Measurements from ENCODE around the gene XKR7. TPM values are rescaled to one million over a fixed set of nuclear protein-coding genes. Genes with fewer than 3 reads are reported as not detected.

The XKR7 gene
- total RNA-seq, 1 experiment from 2014 or later, result 9.7 TPM

DNA sequence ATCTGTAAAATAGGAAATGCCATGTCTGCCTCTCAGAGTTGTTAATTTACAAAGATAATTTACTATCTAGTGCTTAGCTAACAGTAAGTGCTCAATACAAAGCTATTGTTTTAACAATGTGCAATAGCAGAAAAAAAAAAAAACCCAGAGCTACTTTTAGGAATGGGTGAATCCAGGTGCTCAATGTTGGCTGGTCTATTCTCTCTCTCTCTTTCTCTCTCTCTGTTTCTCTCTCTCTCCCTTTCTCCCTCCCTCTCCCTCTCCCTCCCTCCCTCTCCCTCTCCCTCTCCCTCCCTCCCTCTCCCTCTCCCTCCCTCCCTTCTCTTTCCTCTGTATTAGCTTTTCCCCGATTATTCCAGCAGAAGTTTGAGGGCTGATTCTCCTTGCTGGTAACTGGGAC, 30.1 kb upstream of the XKR7 start:
- DNase-seq (ENCODE audit: low read depth), result no peak
- in situ Hi-C loops (cut with HindIII; ENCODE audit: low pct_unique_long_range_greater_than_20kb, low sequenced_read_pairs), result no loop called here

DNA sequence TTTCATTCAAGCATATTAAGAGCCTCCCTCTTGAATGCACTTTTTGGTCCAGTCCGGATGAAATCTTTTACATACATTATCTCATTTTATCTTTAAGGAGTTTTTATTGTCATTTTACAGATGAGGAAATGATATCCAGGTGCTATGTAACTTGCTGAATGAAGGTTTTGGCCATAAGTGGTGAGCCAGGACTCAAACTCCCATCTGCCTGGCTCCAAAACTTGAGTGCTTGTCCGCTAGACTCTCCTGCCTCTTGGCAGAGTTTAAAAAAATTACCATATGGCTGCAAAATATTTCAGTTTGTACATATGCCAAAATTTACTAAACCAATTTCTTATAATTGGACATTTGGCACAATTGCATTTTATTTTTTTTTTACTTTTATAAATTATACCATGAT, 28.3 kb upstream of the XKR7 start:
- in situ Hi-C loops (cut with HindIII; ENCODE audit: low pct_unique_long_range_greater_than_20kb, low sequenced_read_pairs), result loop anchor here (10.0 kb wide), 1 partner anchor 145 kb away; no protein-coding TSS in a partner anchor

DNA sequence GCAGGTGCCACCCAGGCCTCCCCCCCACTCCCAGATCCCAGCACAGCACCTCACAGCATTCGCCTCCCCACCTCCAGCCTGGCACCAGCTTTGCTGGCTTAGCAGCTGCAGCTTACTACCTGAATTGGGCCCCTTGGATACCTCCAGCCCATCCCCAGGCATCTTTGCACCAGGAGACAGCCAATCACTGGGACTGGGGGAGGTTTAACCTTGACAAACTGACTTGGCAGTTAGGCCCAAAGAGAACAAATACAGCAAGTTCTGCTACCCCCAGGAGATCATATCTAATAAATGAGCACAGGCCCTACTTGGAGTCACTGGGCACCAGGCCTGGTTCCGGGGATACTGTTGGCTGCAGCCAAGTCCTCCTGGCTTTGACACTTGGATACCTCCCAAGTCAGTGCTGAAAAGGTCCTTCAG, 24.9 kb upstream of the XKR7 start:
- no peak for DNase-seq (ENCODE audit: low read depth)
- in situ Hi-C loops (cut with HindIII; ENCODE audit: low pct_unique_long_range_greater_than_20kb, low sequenced_read_pairs), result loop anchor here (10.0 kb wide), 1 partner anchor 142 kb away; no protein-coding TSS in a partner anchor

More for the DNA sequence above, 28.3 kb upstream of the XKR7 start:
- no peak for DNase-seq (ENCODE audit: low read depth)

DNA sequence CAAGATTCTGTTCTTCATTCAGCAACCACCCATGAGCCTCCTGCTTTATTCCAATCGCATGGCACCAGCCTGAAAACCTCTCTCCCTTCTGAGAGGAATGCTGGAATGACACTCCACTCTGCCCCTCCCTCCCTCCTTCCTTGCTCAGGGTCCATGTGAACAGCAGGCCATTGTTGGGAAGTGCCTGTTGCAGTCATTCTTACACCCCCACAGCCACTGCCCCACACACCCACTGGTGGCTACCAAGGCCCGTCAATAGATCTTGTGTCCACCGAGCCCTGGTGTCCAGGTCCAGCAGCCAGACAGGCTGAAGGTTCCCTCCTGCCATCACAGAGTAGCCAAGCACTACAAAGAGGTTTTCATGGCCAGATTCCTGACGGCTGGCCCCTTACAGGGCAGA, 22.6 kb upstream of the XKR7 start:
- in situ Hi-C loops (cut with HindIII; ENCODE audit: low pct_unique_long_range_greater_than_20kb, low sequenced_read_pairs), result loop anchor here (10.0 kb wide), 1 partner anchor 139 kb away; no protein-coding TSS in a partner anchor
- no peak for DNase-seq (ENCODE audit: low read depth)

DNA sequence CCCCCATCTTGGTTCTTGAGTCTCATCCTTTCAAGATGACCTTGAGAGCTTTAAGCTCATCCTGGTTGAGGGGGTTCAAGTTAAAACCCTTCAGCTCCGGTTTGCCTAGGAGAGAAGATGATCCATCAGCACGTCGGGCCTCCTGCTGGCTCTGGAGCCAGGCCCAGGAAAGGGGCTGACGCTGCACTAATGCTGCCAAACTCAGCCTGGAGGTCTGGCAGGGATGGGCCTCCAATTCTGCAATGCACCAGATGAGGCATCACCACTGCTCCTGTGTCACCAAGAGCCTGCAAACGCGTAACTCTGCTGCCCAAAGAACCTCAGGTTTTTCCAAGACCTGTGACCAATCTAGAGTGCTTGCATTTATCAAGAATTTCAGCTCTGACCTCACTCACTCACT, 22.2 kb upstream of the XKR7 start:
- in situ Hi-C loops (cut with HindIII; ENCODE audit: low pct_unique_long_range_greater_than_20kb, low sequenced_read_pairs), result loop anchor here (10.0 kb wide), 1 partner anchor 139 kb away; no protein-coding TSS in a partner anchor
- no peak for DNase-seq (ENCODE audit: low read depth)

DNA sequence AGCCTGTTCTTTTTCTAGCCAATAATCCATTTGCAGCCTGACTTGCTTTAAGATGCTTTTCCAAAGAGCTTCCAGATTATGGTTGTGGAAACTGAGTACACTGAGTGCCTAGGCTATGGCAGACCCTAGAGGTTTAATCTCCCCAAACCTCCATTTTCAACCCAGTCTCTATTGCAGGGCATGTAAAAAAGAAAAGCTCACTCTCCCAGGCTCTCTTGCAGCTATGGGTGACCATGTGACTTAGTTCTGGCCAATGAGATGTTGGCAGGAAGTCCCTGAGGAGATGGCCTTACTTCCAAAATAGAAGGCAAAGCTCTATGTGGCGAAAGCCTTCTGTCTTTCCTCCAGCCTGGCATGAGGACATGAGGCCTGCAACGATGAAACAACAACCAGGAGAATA, 19.9 kb upstream of the XKR7 start:
- in situ Hi-C loops (cut with HindIII; ENCODE audit: low pct_unique_long_range_greater_than_20kb, low sequenced_read_pairs), result loop anchor here (10.0 kb wide), 1 partner anchor 137 kb away; no protein-coding TSS in a partner anchor
- DNase-seq (ENCODE audit: low read depth), result no peak

DNA sequence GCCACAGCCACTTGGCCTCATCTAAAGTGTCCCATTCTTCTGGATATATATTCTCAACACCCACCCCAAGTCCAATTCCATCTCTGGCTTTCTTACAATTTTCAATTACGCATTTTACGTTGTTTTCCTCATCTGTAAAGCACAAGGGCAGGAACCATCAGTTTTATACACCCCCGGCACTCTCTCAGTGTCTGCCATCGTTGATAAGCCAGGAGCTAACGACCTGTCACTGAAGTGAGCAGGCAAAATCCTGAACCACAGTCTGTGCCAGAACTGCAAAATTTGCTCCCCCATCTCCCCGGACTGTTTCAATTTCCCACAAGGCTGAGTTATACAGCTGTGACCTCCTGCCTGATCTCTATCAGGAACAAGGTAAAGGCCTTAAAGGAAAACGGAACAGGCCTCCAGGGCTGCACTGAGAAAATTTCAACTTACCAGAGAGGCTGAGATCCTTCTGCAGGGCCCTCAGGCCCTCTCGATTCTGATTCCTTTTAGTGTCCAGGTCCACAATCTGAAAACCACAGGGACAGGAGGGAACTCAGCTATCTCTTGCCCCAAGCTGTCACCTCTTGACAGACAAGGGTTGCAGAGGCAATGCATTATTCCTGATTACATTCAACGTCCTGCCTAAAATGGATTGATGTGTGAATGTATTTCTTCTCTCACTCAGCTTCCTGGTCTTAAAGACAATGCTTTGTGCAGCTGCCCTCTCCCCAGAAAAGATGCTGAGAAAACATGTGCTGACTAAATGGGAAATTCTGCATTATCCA, 17.9 kb upstream of the XKR7 start:
- in situ Hi-C loops (cut with HindIII; ENCODE audit: low pct_unique_long_range_greater_than_20kb, low sequenced_read_pairs), result loop anchor here (10.0 kb wide), 1 partner anchor 135 kb away; no protein-coding TSS in a partner anchor
- DNase-seq (ENCODE audit: low read depth), result no peak

DNA sequence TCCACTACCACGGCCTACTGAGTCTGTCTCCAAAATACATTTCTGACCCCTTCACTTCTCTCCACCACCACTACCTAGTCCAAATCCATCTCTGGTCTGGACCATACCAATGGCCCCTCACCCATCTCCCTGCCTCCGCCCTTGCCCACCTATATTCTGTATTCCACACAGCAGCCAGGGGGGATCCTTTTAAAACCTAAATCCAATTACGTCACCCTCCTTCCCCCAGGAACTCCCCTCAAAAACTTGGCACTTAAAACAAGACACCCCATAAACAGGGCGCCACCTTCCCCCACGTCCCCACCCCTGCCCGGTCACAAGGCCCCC, 16.8 kb upstream of the XKR7 start:
- DNase-seq (ENCODE audit: low read depth), result no peak
- in situ Hi-C loops (cut with HindIII; ENCODE audit: low pct_unique_long_range_greater_than_20kb, low sequenced_read_pairs), result no loop called here

DNA sequence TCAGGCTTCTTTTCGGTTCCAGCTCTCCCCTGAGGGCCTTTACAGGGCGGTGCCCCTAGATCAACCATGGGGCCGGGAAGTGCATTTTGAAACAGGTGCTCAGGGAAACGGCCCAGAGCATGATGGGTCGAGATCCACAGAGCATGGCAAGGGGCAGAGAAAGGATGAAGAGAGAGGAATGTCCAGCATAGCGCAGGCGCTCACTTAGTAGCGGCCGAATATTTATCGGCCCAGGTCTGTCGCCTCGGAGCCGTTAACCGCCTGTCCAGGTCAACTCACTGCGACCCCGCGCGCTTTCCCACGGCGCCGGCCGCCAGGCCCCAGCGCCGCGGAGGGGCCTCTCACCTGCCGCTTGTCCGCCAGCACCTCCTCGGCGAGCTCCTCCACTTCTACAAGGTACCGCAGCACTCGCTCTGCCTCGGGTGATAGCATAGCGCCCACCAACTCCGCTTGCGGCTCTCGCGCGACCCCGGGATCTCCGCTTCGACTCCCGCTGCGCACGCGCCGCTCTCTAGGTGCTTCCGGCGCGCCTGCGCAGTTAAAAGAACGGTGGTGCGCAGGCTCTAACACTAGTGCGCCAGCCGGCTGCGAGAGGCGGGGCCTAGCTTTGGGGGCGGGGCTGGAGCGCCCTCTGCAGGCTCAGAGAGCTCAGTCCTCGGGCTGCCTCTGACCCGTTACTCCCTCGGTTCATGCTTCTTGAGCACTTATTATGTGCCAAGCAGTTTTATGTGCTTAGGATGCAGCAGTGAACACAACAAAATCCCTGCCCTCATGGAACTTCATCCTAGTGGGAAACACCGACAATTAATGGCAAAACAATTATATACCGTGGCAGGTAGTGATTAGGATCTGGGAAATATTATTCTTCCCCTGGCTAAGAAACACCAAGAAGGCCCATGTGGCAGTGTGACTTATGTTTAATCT, 16.2 kb upstream of the XKR7 start, which contains the start of gene PDRG1:
Gene PDRG1, minus strand, starts transcription at position 517 of the 924 bp plus-strand sequence. Its CDS starts 85 bp downstream, at position 432.
- DNase-seq (ENCODE audit: low read depth), result peak; percentile 88
- in situ Hi-C loops (cut with HindIII; ENCODE audit: low pct_unique_long_range_greater_than_20kb, low sequenced_read_pairs), result no loop called here

DNA sequence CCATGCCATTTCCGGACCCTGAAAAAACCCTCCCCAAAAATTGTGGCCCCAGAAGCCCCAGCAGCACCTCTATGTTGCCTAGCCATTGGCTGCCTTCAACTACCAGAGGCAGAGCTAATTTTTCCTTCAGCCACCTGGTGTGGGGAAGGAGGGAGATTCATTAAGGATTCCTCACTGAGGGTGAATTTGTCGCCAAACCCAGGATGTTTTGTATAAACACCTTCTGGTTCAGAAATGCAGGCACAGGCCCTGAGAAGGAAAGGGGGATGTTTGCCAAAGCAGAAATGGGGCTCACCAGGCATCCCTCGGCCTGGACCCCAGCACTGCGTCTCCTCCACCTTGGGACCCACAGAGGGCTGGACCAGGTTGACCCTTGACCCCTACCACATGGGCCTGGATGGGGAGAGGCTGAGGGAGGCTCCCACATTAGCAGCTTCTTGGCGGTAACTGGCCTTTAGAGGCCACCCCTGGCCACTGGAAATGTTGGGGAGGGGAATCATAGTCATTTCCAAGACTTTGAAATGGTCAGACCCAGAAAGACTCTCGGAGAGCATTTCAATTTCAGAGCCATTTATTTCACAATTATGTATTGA, 14.3 kb upstream of the XKR7 start:
- no peak for DNase-seq (ENCODE audit: low read depth)
- in situ Hi-C loops (cut with HindIII; ENCODE audit: low pct_unique_long_range_greater_than_20kb, low sequenced_read_pairs), result no loop called here

DNA sequence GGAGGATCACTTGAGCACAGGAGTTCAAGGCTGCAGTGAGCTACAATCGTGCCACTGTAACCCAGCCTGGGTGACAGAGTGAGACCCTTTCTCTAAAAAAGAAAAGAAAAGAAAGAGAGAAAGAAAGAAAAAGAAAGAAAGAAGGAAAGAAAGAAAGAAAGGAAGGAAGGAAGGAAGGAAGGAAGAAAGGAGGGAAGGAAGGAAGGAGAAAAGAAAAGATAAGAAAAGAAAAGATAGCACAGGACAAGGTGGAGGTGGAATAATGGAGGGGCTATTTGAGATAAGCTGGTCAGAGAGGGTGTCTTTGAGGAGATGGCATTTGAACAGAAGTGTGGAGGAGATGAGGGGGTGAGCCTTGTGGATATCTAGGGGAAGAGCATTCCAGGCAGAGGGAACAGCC, 13.5 kb upstream of the XKR7 start:
- in situ Hi-C loops (cut with HindIII; ENCODE audit: low pct_unique_long_range_greater_than_20kb, low sequenced_read_pairs), result no loop called here
- no peak for DNase-seq (ENCODE audit: low read depth)

DNA sequence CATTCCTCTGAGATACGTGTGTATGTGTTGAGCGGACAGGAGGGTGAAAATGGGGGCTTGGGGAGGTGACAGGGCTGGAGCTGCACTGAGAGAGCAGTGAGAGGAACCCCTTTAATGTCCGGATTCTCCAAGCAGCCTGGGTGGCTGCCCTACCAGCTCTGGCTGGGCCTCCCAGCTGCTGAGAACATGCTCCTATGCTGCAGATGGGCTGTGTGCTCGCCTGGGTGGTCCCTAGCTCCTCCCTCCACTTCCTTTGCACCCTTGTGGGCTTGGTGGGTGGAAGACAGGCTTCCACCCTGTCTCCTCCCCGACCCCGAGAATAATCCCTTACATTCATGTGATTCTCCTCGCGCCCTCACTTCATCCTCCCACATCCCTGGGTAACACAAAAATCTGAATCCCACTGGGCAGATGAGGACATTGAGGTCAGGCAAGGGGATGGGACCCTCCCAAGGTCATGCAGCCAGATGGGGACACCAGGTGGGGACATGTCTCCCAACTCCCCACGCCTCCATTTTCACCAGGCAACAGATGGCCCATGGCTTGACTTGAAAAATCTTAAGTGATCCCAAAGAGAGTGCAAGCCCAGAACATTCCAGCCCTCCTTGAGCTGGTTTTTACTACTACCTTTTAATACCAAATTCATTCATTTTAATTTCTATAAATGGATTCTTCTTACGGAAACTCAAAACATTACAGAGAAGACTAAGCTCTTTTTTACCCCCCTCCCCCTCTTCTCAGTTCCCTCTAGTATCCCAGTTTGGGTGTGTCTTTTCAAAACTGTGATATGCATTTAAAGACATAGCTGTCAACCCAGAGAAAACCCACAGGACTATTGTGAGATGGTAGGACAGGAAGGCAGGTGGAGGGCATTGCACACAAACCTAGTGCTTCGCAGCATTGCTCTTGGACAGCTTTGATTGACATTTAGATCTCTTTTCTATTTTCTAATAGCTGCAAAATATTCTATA, 11.1 kb upstream of the XKR7 start:
- in situ Hi-C loops (cut with HindIII; ENCODE audit: low pct_unique_long_range_greater_than_20kb, low sequenced_read_pairs), result no loop called here

DNA sequence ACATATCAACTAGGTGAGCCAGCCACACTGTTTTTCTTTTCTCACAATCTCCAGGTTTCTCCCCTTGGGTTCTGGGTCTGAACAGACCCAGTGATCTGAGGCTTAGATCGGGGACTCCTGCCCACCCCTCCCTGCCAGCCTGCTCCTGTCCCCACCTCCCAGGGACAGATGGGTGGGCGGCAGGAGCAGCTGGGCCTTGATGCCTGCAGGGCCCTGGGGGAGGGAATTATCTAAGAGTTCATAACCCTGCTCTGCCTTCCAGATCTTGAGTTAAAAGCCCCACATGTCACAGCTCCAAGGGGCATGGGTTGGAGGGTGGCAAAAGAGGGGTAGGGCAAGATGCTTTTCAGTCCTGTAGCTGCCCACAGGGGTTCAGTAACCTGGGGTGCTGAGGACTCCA, 5.2 kb upstream of the XKR7 start:
- in situ Hi-C loops (cut with HindIII; ENCODE audit: low pct_unique_long_range_greater_than_20kb, low sequenced_read_pairs), result no loop called here

More for the DNA sequence above, 11.1 kb upstream of the XKR7 start:
- DNase-seq (ENCODE audit: low read depth), result no peak

DNA sequence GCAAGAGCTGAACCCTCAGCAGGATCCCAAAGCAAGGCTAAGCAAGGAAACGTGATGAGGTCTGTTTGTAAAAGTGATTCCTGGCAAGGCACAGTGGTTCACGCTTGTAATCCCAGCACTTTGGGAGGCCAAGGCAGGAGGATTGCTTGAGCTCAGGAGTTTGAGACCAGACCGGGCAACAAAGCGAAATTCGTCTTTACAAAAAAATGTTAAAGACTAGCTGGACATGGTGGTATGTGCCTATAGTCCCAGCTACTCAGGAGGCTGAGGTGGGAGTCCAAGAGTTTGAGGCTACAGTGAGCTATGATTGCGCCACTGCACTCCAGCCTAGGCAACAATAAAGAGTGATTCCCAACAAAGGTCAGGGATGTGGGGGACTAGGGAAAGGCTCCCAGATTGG, 4.1 kb upstream of the XKR7 start:
- DNase-seq (ENCODE audit: low read depth), result no peak
- in situ Hi-C loops (cut with HindIII; ENCODE audit: low pct_unique_long_range_greater_than_20kb, low sequenced_read_pairs), result no loop called here

More for the DNA sequence above, 5.2 kb upstream of the XKR7 start:
- DNase-seq (ENCODE audit: low read depth), result no peak

DNA sequence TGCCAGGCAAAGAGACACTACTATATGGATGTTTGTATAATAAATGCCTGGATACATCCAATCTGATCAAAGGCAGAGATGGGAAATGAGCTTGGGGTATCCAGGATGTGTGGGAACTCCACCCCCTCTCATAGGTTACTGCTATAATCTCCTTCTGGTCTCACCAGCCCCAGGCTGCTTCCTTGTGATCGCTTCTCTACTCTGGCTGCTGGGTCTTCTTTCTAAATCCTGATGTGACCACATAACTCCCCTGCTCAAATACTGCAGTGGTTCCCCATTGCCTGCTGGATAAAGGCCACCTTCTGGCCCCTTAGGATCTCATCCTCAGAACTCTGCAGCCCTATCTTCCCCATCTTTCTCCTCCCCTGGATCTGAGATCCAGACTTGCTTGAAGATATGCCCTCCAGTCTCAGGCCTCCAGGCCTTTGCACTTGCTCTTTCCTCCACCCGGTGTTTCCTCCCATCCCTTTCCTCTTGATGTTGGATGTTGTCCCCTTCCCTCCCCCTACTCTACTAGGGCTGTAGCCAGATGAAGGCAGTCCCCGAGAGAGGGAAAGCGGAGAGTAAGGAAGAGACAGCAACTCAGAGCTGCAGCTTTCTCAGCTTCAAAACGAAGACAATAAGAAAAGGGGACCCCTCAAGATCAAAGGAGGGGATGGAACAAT, 828 bp upstream of the XKR7 start:
- DNase-seq (ENCODE audit: low read depth), result no peak
- in situ Hi-C loops (cut with HindIII; ENCODE audit: low pct_unique_long_range_greater_than_20kb, low sequenced_read_pairs), result no loop called here

DNA sequence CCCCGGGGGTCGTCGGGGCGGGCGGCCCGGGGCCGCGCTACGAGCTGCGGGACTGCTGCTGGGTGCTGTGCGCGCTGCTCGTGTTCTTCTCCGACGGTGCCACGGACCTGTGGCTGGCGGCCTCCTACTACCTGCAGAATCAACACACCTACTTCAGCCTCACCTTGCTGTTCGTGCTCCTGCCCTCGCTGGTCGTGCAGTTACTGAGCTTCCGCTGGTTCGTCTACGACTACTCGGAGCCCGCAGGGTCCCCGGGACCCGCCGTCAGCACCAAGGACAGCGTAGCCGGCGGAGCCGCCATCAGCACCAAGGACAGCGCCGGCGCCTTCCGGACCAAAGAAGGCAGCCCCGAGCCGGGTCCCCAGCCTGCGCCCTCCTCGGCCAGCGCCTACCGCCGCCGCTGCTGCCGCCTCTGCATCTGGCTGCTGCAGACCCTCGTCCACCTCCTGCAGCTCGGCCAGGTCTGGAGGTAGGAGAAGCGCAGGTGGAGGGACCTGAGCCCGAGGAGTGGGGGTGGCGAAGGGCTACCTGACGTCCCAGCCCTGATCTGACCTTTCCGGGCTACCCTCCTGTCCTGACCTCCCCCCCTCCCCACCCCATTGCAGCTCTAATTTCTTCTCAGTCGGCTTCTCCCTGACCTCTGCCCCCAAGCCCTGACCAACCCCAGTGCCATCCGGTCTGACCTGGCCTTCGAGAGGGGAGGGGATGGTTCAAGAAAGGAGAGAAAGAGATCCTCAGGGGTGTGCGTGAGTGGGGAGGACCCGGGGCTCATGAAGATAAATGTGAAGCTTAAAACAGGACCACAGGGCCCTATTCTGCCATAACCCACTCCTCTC, 558 bp downstream of the XKR7 start:
- in situ Hi-C loops (cut with HindIII; ENCODE audit: low pct_unique_long_range_greater_than_20kb, low sequenced_read_pairs), result no loop called here

More for the DNA sequence above, 558 bp downstream of the XKR7 start:
- peak; percentile 87 for DNase-seq (ENCODE audit: low read depth)
